GM21528 (cell line): ENCODE measurements around the gene CDO1.

Source experiments
- ATAC-seq: cut with Tn5 transposase; IDR thresholded peaks from one replicate; pipeline ENCODE4 v1.9.1; 2021; ENCODE audit warnings: mild to moderate bottlenecking, moderate library complexity; ENCODE audit not compliant: unreplicated experiment, low FRiP score

The CDO1 gene

DNA sequence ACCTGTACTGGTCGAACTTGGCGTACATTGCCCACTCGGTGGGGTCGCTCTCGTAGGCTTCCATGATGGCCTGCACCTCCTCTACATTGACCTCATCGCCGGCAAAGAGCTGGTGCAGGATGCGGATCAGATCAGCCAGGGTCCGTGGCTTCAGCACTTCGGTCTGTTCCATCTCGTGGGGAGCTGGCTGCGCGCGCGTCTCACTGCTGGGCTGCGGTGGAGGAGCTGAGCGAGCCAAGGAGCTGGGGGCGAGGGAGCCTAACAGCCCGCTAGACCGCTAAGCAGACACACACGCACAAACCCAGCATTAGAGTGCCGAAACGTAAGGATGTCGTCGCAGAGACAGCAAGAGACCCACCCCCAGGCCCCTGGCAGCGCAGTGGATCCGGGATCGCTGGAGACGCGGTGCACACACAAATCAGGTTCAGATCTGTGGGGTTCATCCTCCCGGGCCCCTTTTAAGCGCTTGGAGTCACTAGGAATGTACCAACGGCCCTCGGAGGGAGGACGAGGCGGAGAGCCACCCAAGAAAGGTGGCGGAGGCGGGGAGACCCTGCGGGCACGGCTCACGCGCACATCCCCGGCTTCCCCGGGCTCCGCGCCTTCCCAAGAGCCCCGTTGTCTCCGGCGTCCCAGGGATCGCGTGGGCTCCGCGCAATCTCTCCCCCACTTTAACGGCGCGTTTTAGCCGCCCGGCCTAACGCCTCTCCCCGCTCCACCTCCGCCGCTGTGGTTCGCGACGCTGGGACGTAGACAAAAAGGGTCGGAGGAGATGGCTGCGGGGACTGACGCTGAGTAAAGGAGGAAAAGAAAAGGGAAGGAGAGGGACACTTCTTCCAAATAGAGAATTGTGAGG, at the start of gene CDO1:
CDO1 (minus strand) TSS at position 434 of the 856 bp plus-strand sequence; CDS start at position 172, 262 bp downstream.
- ATAC-seq = no peak

DNA sequence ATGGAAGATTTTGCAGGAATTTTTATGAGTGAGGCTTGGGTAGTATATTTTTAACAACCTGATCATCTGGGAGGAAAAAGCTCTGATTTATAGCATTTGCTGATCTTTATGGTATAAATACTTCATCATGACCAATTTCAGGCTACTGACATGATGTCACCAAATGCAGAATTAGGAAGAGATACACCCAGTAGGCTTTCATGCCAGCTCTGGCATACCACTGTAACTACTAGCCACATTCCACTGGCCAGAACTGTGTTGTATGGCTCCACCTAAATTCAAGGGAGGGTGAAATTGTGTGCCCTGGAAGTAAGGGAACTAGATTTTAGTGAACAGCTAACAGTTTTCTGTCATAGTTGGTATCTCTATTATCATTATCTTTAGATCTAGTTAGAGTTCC, 42.9 kb upstream of the CDO1 start:
- ATAC-seq = no peak

- ATAC-seq = no peak
These were observed 41.9 kb upstream of the CDO1 start for GRCh38 chr5:115858396-115858795.

GRCh38 chr5:115857626-115858349, 41.3 kb upstream of the CDO1 start:
- no peak for ATAC-seq

- no peak for ATAC-seq
These were observed 40.6 kb upstream of the CDO1 start for GRCh38 chr5:115857057-115857479.

GRCh38 chr5:115855959-115856358, 39.5 kb upstream of the CDO1 start:
- no peak for ATAC-seq

DNA sequence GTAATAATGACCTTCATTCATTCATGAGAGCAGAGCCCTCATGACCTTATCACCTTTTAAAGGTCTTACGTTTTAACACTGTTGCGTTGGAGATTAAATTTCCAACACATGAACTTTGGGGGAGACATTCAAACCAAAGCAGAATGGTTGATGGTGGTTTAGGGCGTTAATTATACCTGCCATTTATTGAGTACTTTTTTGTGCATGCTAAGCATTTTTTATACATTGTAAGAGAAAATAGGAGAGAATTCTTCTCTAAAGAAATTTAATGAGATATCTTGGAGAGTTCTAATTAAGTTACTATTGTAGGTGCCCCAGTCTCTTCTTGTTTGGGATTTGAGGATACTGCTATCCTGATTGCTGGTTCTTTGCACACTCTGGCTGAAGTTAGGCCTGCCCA, 37.7 kb upstream of the CDO1 start:
- no peak for ATAC-seq

DNA sequence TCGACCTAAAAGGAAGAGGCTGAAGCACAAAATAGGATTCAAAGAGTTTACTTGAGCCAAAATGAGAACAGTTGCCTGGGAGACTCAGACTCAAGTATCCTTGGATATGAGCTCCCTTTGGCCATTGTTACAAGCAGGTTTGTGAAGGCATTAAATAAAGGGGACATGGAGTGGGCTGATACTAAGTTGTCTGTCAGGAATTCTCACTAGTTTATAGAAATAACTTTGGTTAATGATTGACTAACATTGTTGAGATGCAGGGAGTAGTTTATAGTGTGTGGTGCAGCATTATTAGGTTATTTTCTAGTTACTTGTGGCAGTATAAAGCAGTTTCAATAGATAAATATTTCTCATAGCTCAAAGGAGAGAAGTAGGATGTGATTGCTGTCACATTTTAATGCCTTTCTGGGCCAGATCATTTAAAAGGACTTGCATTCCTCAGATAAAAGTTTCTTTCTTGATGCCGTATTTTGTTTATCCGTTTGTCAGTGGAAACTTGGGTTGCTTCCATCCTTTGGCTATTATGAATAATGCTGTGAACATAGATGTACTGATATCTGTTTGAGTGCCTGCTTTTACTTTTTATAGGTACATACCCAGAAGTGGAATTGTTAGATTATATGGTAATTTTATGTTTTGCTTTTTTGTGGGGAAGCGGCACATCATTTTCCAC, 34.4 kb upstream of the CDO1 start:
- ATAC-seq = no peak

DNA sequence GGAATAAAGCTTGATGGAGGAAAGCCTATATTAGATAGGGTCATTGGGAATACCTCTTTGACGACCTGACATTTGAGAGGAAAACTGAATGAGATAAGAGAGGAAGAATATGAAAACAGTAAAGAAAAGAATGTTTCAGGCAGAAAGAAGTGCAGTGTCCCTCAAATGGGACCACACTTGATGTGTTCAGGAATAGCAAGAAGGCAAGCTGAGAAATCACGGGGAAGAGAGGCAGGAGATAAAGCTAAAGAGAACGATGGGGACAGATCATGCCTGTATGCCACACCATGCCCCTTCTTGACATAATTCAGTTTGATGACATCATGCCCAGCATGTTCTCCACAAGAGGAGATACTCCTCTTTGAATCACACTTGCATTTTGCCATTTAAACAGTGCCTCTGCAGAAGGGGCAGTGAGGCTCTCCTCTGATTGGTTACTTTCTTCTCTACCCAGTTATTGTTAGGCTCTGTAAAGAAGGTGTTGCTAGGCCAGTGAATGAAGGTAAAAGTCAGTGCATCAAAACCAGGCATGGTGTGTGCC, 32.9 kb upstream of the CDO1 start:
- ATAC-seq = no peak

- ATAC-seq = no peak
These were observed 30.8 kb upstream of the CDO1 start for GRCh38 chr5:115847290-115847689.

- no peak for ATAC-seq
These were observed 27.9 kb upstream of the CDO1 start for GRCh38 chr5:115844321-115844817.

DNA sequence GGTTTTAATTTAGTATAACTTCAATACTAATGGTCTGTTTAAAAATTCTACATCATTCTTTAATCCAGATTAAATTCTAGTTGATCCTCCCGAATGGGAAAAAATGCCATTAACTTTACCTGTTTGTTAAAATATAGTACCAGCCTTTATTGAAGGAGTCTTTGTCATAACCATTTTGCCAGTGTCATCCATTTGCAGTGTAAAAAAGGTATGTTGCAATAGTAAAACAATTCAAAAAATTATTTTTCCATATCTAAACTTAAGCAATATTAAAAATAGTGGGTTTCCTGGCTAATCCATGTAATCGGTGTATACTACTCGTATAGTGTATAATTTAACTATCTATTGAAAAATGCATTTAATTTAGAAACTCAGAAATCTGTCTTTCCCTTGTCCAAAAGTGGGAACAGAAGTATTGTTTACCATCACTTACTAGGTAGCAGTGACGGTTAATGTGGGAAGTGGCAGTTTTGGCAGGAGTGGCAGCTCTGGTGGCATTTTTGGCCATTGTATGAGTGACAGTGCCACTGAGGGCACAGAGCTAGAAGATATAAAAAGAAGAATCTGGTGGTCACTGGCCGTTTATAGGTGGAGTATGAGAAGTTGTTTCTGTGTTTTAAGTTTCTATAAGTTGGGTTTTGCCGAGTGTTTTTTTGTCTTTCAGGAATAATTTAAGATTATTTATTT, 27.1 kb upstream of the CDO1 start:
- ATAC-seq = no peak

GRCh38 chr5:115842952-115843351, 26.5 kb upstream of the CDO1 start:
- ATAC-seq = no peak

- peak; percentile 39 for ATAC-seq
These were observed 25.9 kb upstream of the CDO1 start for GRCh38 chr5:115842089-115842935.

- ATAC-seq = peak; percentile 86
These were observed 25.1 kb upstream of the CDO1 start, which contains the start of the genes AP3S1 and ATG12 for GRCh38 chr5:115841382-115842088. AP3S1 (plus strand) TSS chr5:115841935; CDS start chr5:115842038, 103 bp downstream. ATG12 (minus strand) TSS chr5:115841565; CDS start chr5:115841552, 13 bp downstream.

- ATAC-seq = no peak
These were observed 24.4 kb upstream of the CDO1 start for GRCh38 chr5:115840873-115841272.

- no peak for ATAC-seq
These were observed 22.5 kb upstream of the CDO1 start for GRCh38 chr5:115838885-115839518.

DNA sequence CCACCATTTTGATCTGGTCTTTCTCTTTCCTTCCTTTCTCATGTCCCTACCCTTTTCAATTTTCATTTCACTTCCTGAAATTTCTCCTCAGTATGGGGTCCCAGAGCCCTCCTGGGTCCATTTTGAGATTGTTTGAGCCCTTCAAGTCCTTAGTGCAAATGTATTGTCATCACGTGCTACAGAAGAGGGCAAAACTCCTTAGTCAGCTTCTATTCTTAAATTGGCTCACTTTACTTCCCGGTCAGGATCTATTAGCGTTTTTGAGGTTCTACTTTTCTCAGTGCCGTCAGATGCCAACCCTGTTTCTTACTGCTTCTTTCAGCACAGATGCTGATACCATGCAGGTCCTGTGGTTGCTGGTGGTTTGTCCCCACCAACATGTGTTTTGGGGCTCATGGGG, 19.0 kb upstream of the CDO1 start:
- ATAC-seq = no peak
